Cardiac fibroblast (primary cell): ENCODE data around the gene DYSF.

Source experiments
- DNase-seq, 2 donors: peaks; one replicate each; pipeline versions ENCODE4 v3.0.0 to v3.0.0-alpha.2; 2010; ENCODE audit warnings: low read depth in 2 of 2
- H3K4me3 ChIP-seq, 2 donors: replicated peaks in 1 of 2; 1 replicate in 1 of 2; 2 replicates in 1 of 2; pipeline ENCODE4 v1.5.1; 2011; ENCODE audit warnings: low read depth in 2 of 2, low read length in 2 of 2, mild to moderate bottlenecking in 2 of 2, moderate library complexity in 1 of 2
- TF ChIP-seq, protein P1 (sequence below): IDR thresholded peaks from one replicate; pipeline ENCODE4 v1.5.1; 2011; ENCODE audit warnings: low read depth, mild to moderate bottlenecking, low read length, inconsistent platforms

Gene DYSF

DNA sequence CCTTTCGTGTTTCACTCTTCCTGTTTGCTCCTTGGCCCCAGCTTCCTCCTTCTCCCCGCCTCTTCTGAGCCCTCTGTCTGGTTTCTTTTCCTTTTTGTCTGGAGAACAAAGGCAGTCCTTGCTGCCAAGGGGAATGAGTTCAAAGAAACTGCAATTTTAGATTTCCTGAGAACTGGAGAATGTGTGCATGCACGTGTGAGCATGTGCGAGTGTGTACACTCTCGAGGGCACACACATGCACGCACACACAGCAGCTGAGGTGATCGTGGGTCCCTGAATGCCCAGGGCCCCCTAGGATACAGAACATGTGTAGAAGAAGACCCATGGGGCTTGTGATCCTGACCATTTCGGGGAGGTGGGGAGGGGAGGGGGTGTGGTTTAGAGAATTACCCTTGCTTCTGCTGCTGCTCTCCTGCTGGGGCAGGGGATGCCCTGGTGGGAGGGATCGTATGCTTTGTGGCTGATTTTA lies 151.8 kb downstream of the DYSF start:
- no peak overlapping the region for H3K4me3 ChIP-seq
- TF ChIP-seq, protein P1, sequence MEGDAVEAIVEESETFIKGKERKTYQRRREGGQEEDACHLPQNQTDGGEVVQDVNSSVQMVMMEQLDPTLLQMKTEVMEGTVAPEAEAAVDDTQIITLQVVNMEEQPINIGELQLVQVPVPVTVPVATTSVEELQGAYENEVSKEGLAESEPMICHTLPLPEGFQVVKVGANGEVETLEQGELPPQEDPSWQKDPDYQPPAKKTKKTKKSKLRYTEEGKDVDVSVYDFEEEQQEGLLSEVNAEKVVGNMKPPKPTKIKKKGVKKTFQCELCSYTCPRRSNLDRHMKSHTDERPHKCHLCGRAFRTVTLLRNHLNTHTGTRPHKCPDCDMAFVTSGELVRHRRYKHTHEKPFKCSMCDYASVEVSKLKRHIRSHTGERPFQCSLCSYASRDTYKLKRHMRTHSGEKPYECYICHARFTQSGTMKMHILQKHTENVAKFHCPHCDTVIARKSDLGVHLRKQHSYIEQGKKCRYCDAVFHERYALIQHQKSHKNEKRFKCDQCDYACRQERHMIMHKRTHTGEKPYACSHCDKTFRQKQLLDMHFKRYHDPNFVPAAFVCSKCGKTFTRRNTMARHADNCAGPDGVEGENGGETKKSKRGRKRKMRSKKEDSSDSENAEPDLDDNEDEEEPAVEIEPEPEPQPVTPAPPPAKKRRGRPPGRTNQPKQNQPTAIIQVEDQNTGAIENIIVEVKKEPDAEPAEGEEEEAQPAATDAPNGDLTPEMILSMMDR = no peak
- peak; percentile 27 to 33 for DNase-seq

DNA sequence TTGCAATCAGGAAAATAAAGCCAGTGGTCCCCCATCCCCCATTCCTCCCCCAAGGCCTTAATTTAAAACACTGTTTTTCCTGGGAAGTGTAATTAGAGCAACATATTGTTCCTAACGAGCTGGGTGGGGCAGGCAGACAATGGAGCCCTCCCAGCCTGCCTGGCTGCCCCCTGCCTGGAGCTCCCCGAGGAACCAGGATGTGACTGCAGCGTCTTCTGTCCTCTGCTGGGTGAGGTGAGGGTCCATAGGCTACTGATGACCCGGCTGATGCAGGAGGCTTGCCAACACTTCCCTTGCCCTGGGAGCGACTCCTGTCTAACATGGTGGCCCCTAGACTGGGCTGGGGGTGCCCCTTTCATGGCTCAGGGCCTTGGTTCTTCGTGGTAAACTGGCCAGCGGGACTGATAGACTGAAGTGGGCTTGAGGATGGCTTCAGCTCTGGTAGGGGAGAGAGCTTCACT lies 152.4 kb downstream of the DYSF start:
- H3K4me3 ChIP-seq = no peak overlapping the region
- TF ChIP-seq, protein P1 = no peak

DNA sequence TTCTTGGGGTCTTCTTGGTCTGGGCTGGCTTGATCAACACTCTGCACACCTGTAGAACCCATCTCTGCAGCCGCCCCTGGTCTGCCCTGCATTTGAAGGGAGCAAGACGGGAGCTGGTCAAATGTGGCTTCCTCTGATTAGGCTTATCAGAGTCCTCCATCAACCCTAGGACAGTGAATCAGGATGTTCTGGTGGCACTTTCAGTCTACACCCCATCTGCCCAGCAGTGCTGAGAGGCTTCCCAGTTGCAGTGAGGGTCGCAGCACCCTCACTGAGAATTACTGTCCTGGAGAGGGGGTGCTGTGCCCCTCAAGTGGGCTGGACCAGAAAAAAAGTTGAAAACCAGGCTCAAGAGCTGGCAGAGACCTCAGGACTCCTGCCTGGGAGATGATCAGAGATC lies 152.9 kb downstream of the DYSF start:
- TF ChIP-seq, protein P1 = no peak
- no peak for DNase-seq
- H3K4me3 ChIP-seq = no peak overlapping the region

More for the DNA sequence above, 152.4 kb downstream of the DYSF start:
- no peak for DNase-seq

DNA sequence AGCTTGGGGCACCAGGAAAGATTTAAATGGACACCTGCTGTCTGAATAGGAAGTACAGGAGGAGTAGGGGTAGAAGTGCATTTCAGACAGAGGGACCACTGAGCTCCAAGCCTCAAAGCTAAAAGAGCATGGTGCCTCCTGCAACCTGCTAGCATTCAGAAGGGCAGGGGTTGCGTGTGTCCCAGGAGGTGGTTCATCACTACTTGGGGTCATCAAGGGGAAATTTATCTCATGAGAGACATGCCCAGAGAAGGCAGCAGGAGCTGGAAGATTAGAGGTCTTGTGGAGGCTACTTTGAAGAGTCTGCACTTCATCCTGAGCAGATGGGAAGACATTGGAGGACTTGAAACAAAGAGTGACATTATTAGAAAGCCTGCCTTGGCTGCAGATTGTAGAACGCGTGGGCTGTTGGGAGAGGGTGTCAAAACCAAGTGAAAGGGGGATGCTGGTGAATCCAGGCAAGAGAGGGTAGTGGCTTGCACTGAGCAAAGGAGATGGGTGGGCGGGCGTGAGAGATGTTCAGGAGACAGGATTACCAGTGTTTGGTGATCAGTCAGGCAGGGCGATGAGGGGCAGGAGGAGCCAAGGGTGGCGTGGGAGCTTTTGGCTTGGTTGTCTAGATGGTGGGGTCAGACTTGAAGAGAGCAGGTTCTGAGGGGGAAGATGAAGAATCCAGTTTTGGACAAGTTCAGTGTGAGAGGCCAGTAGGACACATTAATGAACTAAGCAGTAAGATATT lies 154.0 kb downstream of the DYSF start:
- H3K4me3 ChIP-seq = no peak overlapping the region
- TF ChIP-seq, protein P1 = no peak
- DNase-seq = no peak

DNA sequence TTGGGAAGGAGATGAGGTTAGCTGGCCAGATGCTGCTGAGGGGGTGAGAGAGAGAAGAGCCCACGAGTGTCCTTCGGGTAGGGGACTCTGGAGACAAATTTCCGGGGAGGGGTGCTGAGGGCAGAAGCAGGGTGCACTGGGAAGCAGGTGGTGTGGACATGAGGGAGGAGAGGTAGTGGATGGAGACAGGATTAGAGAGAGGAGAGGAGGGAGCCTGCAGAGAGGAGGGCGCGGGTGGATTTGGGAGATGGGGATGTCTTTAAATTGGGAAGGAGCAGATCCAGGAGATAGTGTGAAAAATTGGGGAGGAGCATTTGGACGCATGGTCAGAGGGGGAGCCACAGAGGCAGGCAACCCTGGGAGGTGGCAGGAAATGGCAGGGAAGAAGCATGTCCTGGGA lies 154.7 kb downstream of the DYSF start:
- no peak for DNase-seq
- TF ChIP-seq, protein P1 = no peak

DNA sequence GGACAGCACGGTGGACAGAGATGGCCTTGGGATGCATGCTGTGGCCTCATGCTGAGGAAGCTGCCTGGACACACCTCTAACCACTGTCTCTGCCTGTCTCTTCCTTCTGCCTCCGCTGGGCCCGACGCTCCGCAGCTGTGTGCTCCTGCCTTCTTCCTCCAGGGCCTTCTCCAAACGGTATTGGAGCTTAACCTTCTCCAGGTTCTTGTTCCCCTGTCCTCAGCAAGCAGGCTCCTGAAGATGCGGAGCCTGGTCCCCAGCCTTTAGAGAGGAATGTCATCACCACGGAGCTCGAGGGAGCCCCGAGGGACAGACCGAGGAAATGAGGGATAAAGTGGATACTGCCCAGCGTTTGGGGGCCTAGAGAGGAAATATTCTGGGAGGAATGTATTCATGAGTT lies 155.1 kb downstream of the DYSF start:
- TF ChIP-seq, protein P1 = no peak
- no peak overlapping the region for H3K4me3 ChIP-seq
- DNase-seq = no peak

More for the DNA sequence above, 154.7 kb downstream of the DYSF start:
- no peak overlapping the region for H3K4me3 ChIP-seq
